ENCODE data around the gene NDUFV2. TPM values are rescaled to one million over a fixed set of nuclear protein-coding genes. Genes with fewer than 3 reads are reported as not detected.

NDUFV2 gene
- total RNA-seq, 1 experiment from 2014 or later: 272 TPM

GRCh38 chr18:9178557-9178956, 76.1 kb downstream of the NDUFV2 start:
- no TSS peak for BruUV-seq (replicated peaks)
- H3K9ac ChIP-seq (ENCODE audit: low read length): no peak overlapping the region
- H3K36me3 ChIP-seq (ENCODE audit: low read depth, low read length): peaks cover 11% of the 10 kb centered on the region
- TF ChIP-seq CTCF (conservative IDR thresholded peaks at IDR 0.05; ENCODE audit: low read depth, low read length): no peak
- TF ChIP-seq EZH2 (IDR thresholded peaks at IDR 0.05; ENCODE audit: low read length, unreplicated experiment): no peak
- TF ChIP-seq EZH2phosphoT487 (IDR thresholded peaks at IDR 0.05; ENCODE audit: borderline replicate concordance, low read length): no peak
- H4K20me1 ChIP-seq (ENCODE audit: low read length): no peaks in the 10 kb centered on the region
- no peaks in the 10 kb centered on the region for H3K9me3 ChIP-seq (ENCODE audit: low read length)
- no peaks in the 10 kb centered on the region for H3K9me2 ChIP-seq (replicated peaks; ENCODE audit: low read length)
- DNase-seq (no peak), ATAC-seq (no peak)
- H3F3A ChIP-seq (ENCODE audit: low read length, unreplicated experiment): no peaks in the 10 kb centered on the region
- H3K4me2 ChIP-seq (ENCODE audit: low read length): no peak overlapping the region
- CTCF ChIA-PET: interaction anchor here (0.6 kb wide), 1 partner anchor 60 kb away, joined by 3 read pairs; no protein-coding TSS in a partner anchor
- H3K27me3 ChIP-seq (ENCODE audit: low read length): no peaks in the 10 kb centered on the region
- no peaks in the 10 kb centered on the region for H3K4me1 ChIP-seq (ENCODE audit: insufficient read depth, low read length)
- H3K79me2 ChIP-seq (ENCODE audit: low read length): peaks cover 60% of the 10 kb centered on the region
- intact Hi-C loops (cut with micrococcal nuclease): no loop called here
- no peak overlapping the region for H3K27ac ChIP-seq (ENCODE audit: low read length)
- H2AFZ ChIP-seq (ENCODE audit: low read length): no peak overlapping the region
- no peak overlapping the region for H3K4me3 ChIP-seq (ENCODE audit: low read length)
- POLR2A ChIA-PET (ENCODE audit: unreplicated experiment): no interaction called here

GRCh38 chr18:9181275-9181674, 78.8 kb downstream of the NDUFV2 start:
- H3K4me3 ChIP-seq (ENCODE audit: low read length): no peak overlapping the region
- no peak overlapping the region for H3K9ac ChIP-seq (ENCODE audit: low read length)
- no peaks in the 10 kb centered on the region for H3K27me3 ChIP-seq (ENCODE audit: low read length)
- H3K4me2 ChIP-seq (ENCODE audit: low read length): no peak overlapping the region
- no TSS peak for BruUV-seq (replicated peaks)
- no peaks in the 10 kb centered on the region for H4K20me1 ChIP-seq (ENCODE audit: low read length)
- ATAC-seq: no peak
- H3K4me1 ChIP-seq (ENCODE audit: insufficient read depth, low read length): no peaks in the 10 kb centered on the region
- DNase-seq: no peak
- intact Hi-C loops (cut with micrococcal nuclease): no loop called here
- H3K9me3 ChIP-seq (ENCODE audit: low read length): no peaks in the 10 kb centered on the region
- no peaks in the 10 kb centered on the region for H3F3A ChIP-seq (ENCODE audit: low read length, unreplicated experiment)
- ChIA-PET CTCF (no interaction called here), POLR2A (ENCODE audit: unreplicated experiment) (interaction anchor here (0.6 kb wide), 1 partner anchor 79 kb away, joined by 3 read pairs; the partner anchor contains the start of gene NDUFV2)
- H3K27ac ChIP-seq (ENCODE audit: low read length): no peak overlapping the region
- TF ChIP-seq EZH2 (IDR thresholded peaks at IDR 0.05; ENCODE audit: low read length, unreplicated experiment): no peak
- TF ChIP-seq CTCF (conservative IDR thresholded peaks at IDR 0.05; ENCODE audit: low read depth, low read length): no peak
- H3K36me3 ChIP-seq (ENCODE audit: low read depth, low read length): peaks cover 11% of the 10 kb centered on the region
- H3K79me2 ChIP-seq (ENCODE audit: low read length): peaks cover 40% of the 10 kb centered on the region
- H2AFZ ChIP-seq (ENCODE audit: low read length): no peak overlapping the region
- H3K9me2 ChIP-seq (replicated peaks; ENCODE audit: low read length): no peaks in the 10 kb centered on the region

- Histone ChIP-seq H3K27me3 (ENCODE audit: low read length) (no peaks in the 10 kb centered on the region), H3K4me2 (ENCODE audit: low read length) (no peak overlapping the region), H3K9me3 (ENCODE audit: low read length) (no peaks in the 10 kb centered on the region), H3K4me3 (ENCODE audit: low read length) (no peak overlapping the region), H3K36me3 (ENCODE audit: low read depth, low read length) (peaks cover 11% of the 10 kb centered on the region), H3K79me2 (ENCODE audit: low read length) (peaks cover 28% of the 10 kb centered on the region), H3K9ac (ENCODE audit: low read length) (no peak overlapping the region), H2AFZ (ENCODE audit: low read length) (no peak overlapping the region), H3K4me1 (ENCODE audit: insufficient read depth, low read length) (no peaks in the 10 kb centered on the region), H3F3A (ENCODE audit: low read length, unreplicated experiment) (no peaks in the 10 kb centered on the region), H3K9me2 (replicated peaks; ENCODE audit: low read length) (no peaks in the 10 kb centered on the region), H3K27ac (ENCODE audit: low read length) (no peak overlapping the region), H4K20me1 (ENCODE audit: low read length) (no peaks in the 10 kb centered on the region)
- TF ChIP-seq EZH2phosphoT487 (IDR thresholded peaks at IDR 0.05; ENCODE audit: borderline replicate concordance, low read length) (no peak), CTCF (conservative IDR thresholded peaks at IDR 0.05; ENCODE audit: low read depth, low read length) (no peak), EZH2 (IDR thresholded peaks at IDR 0.05; ENCODE audit: low read length, unreplicated experiment) (no peak)
- intact Hi-C loops (cut with micrococcal nuclease): no loop called here
- no TSS peak for BruUV-seq (replicated peaks)
- ChIA-PET POLR2A (ENCODE audit: unreplicated experiment) (interaction anchor here (0.6 kb wide), 1 partner anchor 78 kb away, joined by 4 read pairs; no protein-coding TSS in a partner anchor), CTCF (no interaction called here)
- ATAC-seq (no peak), DNase-seq (no peak)
Measured at GRCh38 chr18:9182852-9183399, 80.4 kb downstream of the NDUFV2 start.
